ENCODE data around the gene TRIM3.

TRIM3 gene

GRCh38 chr11:6488342-6488741, 14.6 kb upstream of the TRIM3 start:
- ChIA-PET CTCF (interaction anchor here (1.3 to 2.6 kb wide), 5 partner anchors 10 to 110 kb away, joined by 3 to 12 read pairs (median 7); no protein-coding TSS in a partner anchor), POLR2A (no interaction called here)
- Histone ChIP-seq H3K9me3 (ENCODE audit: control extremely low read depth in 1 of 5, control insufficient read depth in 4 of 5, insufficient read depth in 2 of 5, low read depth in 1 of 5, low read length in 4 of 5) (no peaks in the 10 kb centered on the region), H3K4me3 (ENCODE audit: control insufficient read depth in 1 of 7, extremely low read depth in 1 of 7, insufficient read depth in 4 of 7, low read depth in 2 of 7, low read length in 6 of 7) (no peak overlapping the region), H3K27me3 (replicated peaks in 2 of 5; ENCODE audit: control insufficient read depth in 4 of 5, insufficient read depth in 5 of 5, low read length in 4 of 5) (no peaks in the 10 kb centered on the region), H3K36me3 (ENCODE audit: control insufficient read depth in 4 of 4, insufficient read depth in 4 of 4, low read length in 3 of 4) (peaks cover 6 to 63% (median 39%) of the 10 kb centered on the region in 4 experiments), H3K27ac (ENCODE audit: insufficient read depth in 1 of 2, low read depth in 1 of 2, low read length in 2 of 2, poor library complexity in 1 of 2, severe bottlenecking in 2 of 2) (no peak overlapping the region), H3K4me1 (ENCODE audit: control extremely low read depth in 1 of 4, control insufficient read depth in 4 of 4, insufficient read depth in 4 of 4, low read length in 3 of 4) (no peaks in the 10 kb centered on the region)
- DNase-seq: no peak
- 98% methylated on average over 5 of the region's 6 CpGs for WGBS (ENCODE audit: insufficient coverage)

GRCh38 chr11:6486938-6487337, 13.2 kb upstream of the TRIM3 start:
- no peaks in the 10 kb centered on the region for H3K27me3 ChIP-seq (replicated peaks in 2 of 5; ENCODE audit: control insufficient read depth in 4 of 5, insufficient read depth in 5 of 5, low read length in 4 of 5)
- no CpG with 5 or more reads among the region's 1 CpG for WGBS (ENCODE audit: insufficient coverage)
- H3K4me1 ChIP-seq (ENCODE audit: control extremely low read depth in 1 of 4, control insufficient read depth in 4 of 4, insufficient read depth in 4 of 4, low read length in 3 of 4): peaks cover 6 to 11% (median 7%) of the 10 kb centered on the region in 4 experiments
- DNase-seq: no peak
- POLR2A ChIA-PET: no interaction called here
- no peaks in the 10 kb centered on the region for H3K9me3 ChIP-seq (ENCODE audit: control extremely low read depth in 1 of 5, control insufficient read depth in 4 of 5, insufficient read depth in 2 of 5, low read depth in 1 of 5, low read length in 4 of 5)
- H3K27ac ChIP-seq (ENCODE audit: insufficient read depth in 1 of 2, low read depth in 1 of 2, low read length in 2 of 2, poor library complexity in 1 of 2, severe bottlenecking in 2 of 2): no peak overlapping the region
- H3K4me3 ChIP-seq (ENCODE audit: control insufficient read depth in 1 of 7, extremely low read depth in 1 of 7, insufficient read depth in 4 of 7, low read depth in 2 of 7, low read length in 6 of 7): no peak overlapping the region
- peaks cover 11 to 68% (median 41%) of the 10 kb centered on the region in 4 experiments for H3K36me3 ChIP-seq (ENCODE audit: control insufficient read depth in 4 of 4, insufficient read depth in 4 of 4, low read length in 3 of 4)
- CTCF ChIA-PET: interaction anchor here (0.9 to 2.9 kb wide), 6 partner anchors 8 to 109 kb away, joined by 3 to 12 read pairs (median 4); partner anchors contain the start of gene DNHD1

DNA sequence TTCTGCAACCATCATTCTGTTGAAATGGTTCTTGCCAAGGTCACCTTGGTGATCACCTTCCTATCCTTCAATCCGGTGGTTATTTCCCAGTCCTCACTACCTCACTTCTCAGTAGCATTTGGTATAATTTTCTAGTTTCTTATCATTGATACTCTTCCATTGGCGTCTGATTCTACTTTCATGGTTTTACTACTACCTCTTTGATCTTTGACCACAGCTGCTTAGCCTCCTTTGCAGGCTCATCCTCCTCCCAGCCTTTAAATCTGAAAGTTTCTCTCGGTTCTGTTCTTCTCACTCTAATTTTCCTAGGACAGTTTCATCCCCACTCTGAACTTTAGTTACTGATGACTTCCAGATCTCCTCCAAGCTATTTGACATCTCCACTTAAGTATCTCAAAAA, 12.5 kb upstream of the TRIM3 start:
- H3K9me3 ChIP-seq (ENCODE audit: control extremely low read depth in 1 of 5, control insufficient read depth in 4 of 5, insufficient read depth in 2 of 5, low read depth in 1 of 5, low read length in 4 of 5): no peaks in the 10 kb centered on the region
- ChIA-PET CTCF (interaction anchor here (1.0 to 2.9 kb wide), 3 partner anchors 9 to 22 kb away, joined by 4 to 12 read pairs (median 4); partner anchors contain the start of gene DNHD1), POLR2A (no interaction called here)
- H3K27ac ChIP-seq (ENCODE audit: insufficient read depth in 1 of 2, low read depth in 1 of 2, low read length in 2 of 2, poor library complexity in 1 of 2, severe bottlenecking in 2 of 2): no peak overlapping the region
- no peaks in the 10 kb centered on the region for H3K27me3 ChIP-seq (replicated peaks in 2 of 5; ENCODE audit: control insufficient read depth in 4 of 5, insufficient read depth in 5 of 5, low read length in 4 of 5)
- H3K4me1 ChIP-seq (ENCODE audit: control extremely low read depth in 1 of 4, control insufficient read depth in 4 of 4, insufficient read depth in 4 of 4, low read length in 3 of 4): peaks cover 6 to 12% (median 11%) of the 10 kb centered on the region in 4 experiments
- peaks cover 11 to 66% (median 41%) of the 10 kb centered on the region in 4 experiments for H3K36me3 ChIP-seq (ENCODE audit: control insufficient read depth in 4 of 4, insufficient read depth in 4 of 4, low read length in 3 of 4)
- no peak for DNase-seq
- no peak overlapping the region for H3K4me3 ChIP-seq (ENCODE audit: control insufficient read depth in 1 of 7, extremely low read depth in 1 of 7, insufficient read depth in 4 of 7, low read depth in 2 of 7, low read length in 6 of 7)
- 96% methylated on average over 3 of the region's 3 CpGs for WGBS (ENCODE audit: insufficient coverage)

DNA sequence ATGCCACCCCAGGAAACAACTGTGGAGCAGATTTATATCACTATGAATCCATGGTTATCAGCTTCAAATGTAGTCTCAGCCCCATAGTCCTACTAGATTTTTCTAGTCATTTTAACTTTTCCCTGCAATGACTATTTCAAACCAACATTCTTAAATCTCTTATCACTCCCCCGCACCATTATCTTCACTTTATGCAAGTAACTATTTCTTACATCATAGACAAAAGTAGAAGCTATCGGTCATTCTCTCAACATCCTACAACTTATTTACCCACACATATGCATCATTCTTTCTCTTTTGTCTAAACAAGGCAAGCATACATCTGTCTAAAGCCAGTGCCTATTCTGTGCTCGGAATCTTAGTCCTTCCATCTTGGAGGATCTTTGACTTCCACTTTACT, 11.9 kb upstream of the TRIM3 start:
- H3K36me3 ChIP-seq (ENCODE audit: control insufficient read depth in 4 of 4, insufficient read depth in 4 of 4, low read length in 3 of 4): peaks cover 11 to 64% (median 40%) of the 10 kb centered on the region in 4 experiments
- POLR2A ChIA-PET: interaction anchor here (1.2 kb wide), 1 partner anchor 10 kb away, joined by 5 read pairs; no protein-coding TSS in a partner anchor
- CTCF ChIA-PET: interaction anchor here (0.9 to 5.1 kb wide), 4 partner anchors 10 to 101 kb away, joined by 3 to 19 read pairs (median 8); partner anchors contain the start of gene DNHD1
- peaks cover 6 to 15% (median 15%) of the 10 kb centered on the region in 4 experiments for H3K4me1 ChIP-seq (ENCODE audit: control extremely low read depth in 1 of 4, control insufficient read depth in 4 of 4, insufficient read depth in 4 of 4, low read length in 3 of 4)
- no peak overlapping the region for H3K4me3 ChIP-seq (ENCODE audit: control insufficient read depth in 1 of 7, extremely low read depth in 1 of 7, insufficient read depth in 4 of 7, low read depth in 2 of 7, low read length in 6 of 7)
- no peaks in the 10 kb centered on the region for H3K27me3 ChIP-seq (replicated peaks in 2 of 5; ENCODE audit: control insufficient read depth in 4 of 5, insufficient read depth in 5 of 5, low read length in 4 of 5)
- 92% methylated on average over 3 of the region's 3 CpGs for WGBS (ENCODE audit: insufficient coverage)
- H3K27ac ChIP-seq (ENCODE audit: insufficient read depth in 1 of 2, low read depth in 1 of 2, low read length in 2 of 2, poor library complexity in 1 of 2, severe bottlenecking in 2 of 2): no peak overlapping the region
- DNase-seq: no peak
- H3K9me3 ChIP-seq (ENCODE audit: control extremely low read depth in 1 of 5, control insufficient read depth in 4 of 5, insufficient read depth in 2 of 5, low read depth in 1 of 5, low read length in 4 of 5): no peaks in the 10 kb centered on the region

DNA sequence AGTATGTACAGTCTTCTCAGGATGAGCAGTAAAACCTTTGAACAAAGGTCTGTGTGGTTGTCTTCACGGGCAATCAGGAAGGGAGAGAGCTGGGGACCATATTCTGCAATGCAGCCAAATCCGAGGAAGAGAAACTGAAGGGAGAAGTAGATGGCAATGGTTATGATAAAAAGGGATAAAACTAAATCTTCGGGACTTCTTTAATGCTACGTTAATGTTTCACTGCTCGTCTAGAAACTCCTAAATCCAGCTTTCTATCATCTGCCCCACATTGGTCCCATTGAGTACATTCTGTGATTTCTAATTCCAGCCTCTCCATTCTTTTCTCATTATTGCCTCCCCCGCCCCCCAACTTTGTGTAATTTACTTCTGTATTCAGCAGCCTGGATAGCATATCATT, 9.3 kb upstream of the TRIM3 start:
- no peaks in the 10 kb centered on the region for H3K27me3 ChIP-seq (replicated peaks in 2 of 5; ENCODE audit: control insufficient read depth in 4 of 5, insufficient read depth in 5 of 5, low read length in 4 of 5)
- peaks cover 11 to 66% (median 36%) of the 10 kb centered on the region in 4 experiments for H3K36me3 ChIP-seq (ENCODE audit: control insufficient read depth in 4 of 4, insufficient read depth in 4 of 4, low read length in 3 of 4)
- 95% methylated on average over 5 of the region's 6 CpGs for WGBS (ENCODE audit: insufficient coverage)
- peak overlapping the region in 1 of 2 experiments; percentile 96 for H3K27ac ChIP-seq (ENCODE audit: insufficient read depth in 1 of 2, low read depth in 1 of 2, low read length in 2 of 2, poor library complexity in 1 of 2, severe bottlenecking in 2 of 2)
- ChIA-PET POLR2A (interaction anchor here (0.5 to 0.6 kb wide), 2 partner anchors 215 to 722 kb away, joined by 3 read pairs; a partner anchor contains a TSS), CTCF (interaction anchor here (1.3 to 5.1 kb wide), 8 partner anchors 9 to 222 kb away, joined by 3 to 19 read pairs (median 4); partner anchors contain the start of gene DNHD1)
- no peaks in the 10 kb centered on the region for H3K9me3 ChIP-seq (ENCODE audit: control extremely low read depth in 1 of 5, control insufficient read depth in 4 of 5, insufficient read depth in 2 of 5, low read depth in 1 of 5, low read length in 4 of 5)
- peaks cover 6 to 23% (median 21%) of the 10 kb centered on the region in 4 experiments for H3K4me1 ChIP-seq (ENCODE audit: control extremely low read depth in 1 of 4, control insufficient read depth in 4 of 4, insufficient read depth in 4 of 4, low read length in 3 of 4)
- no peak for DNase-seq
- H3K4me3 ChIP-seq (ENCODE audit: control insufficient read depth in 1 of 7, extremely low read depth in 1 of 7, insufficient read depth in 4 of 7, low read depth in 2 of 7, low read length in 6 of 7): no peak overlapping the region

GRCh38 chr11:6482441-6482840, 8.7 kb upstream of the TRIM3 start:
- WGBS (ENCODE audit: insufficient coverage): 93% methylated on average over 3 of the region's 4 CpGs
- Histone ChIP-seq H3K9me3 (ENCODE audit: control extremely low read depth in 1 of 5, control insufficient read depth in 4 of 5, insufficient read depth in 2 of 5, low read depth in 1 of 5, low read length in 4 of 5) (no peaks in the 10 kb centered on the region), H3K4me1 (ENCODE audit: control extremely low read depth in 1 of 4, control insufficient read depth in 4 of 4, insufficient read depth in 4 of 4, low read length in 3 of 4) (peaks cover 6 to 23% (median 21%) of the 10 kb centered on the region in 4 experiments), H3K4me3 (ENCODE audit: control insufficient read depth in 1 of 7, extremely low read depth in 1 of 7, insufficient read depth in 4 of 7, low read depth in 2 of 7, low read length in 6 of 7) (peak overlapping the region in 6 of 7 experiments; percentile 41 to 92 (median 78)), H3K27me3 (replicated peaks in 2 of 5; ENCODE audit: control insufficient read depth in 4 of 5, insufficient read depth in 5 of 5, low read length in 4 of 5) (no peaks in the 10 kb centered on the region), H3K36me3 (ENCODE audit: control insufficient read depth in 4 of 4, insufficient read depth in 4 of 4, low read length in 3 of 4) (peaks cover 12 to 67% (median 37%) of the 10 kb centered on the region in 4 experiments), H3K27ac (ENCODE audit: insufficient read depth in 1 of 2, low read depth in 1 of 2, low read length in 2 of 2, poor library complexity in 1 of 2, severe bottlenecking in 2 of 2) (peak overlapping the region; percentile 91 to 96)
- CTCF ChIA-PET: interaction anchor here (1.0 to 5.1 kb wide), 11 partner anchors 8 to 222 kb away, joined by 3 to 19 read pairs (median 5); partner anchors contain the start of gene DNHD1
- DNase-seq: peak in 1 of 3 donors; percentile 33
- POLR2A ChIA-PET: interaction anchor here (1.3 to 1.5 kb wide), 2 partner anchors 14 to 80 kb away, joined by 5 to 6 read pairs; no protein-coding TSS in a partner anchor

DNA sequence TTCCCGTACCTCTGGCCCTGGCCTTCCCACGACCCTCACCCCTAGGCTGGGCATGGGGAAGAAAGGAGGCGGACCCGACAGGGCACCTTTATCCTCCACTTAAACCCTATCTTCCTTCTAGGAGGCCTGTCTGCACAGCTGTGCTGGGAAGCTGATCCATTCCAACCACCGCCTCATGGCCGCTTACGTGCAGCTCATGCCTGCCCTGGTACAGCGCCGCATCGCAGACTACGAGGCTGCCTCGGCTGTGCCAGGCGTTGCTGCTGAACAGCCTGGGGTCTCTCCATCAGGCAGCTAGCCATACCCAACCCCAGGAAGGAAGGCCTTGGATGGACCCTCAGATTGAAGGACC, 8.2 kb upstream of the TRIM3 start:
- no peaks in the 10 kb centered on the region for H3K27me3 ChIP-seq (replicated peaks in 2 of 5; ENCODE audit: control insufficient read depth in 4 of 5, insufficient read depth in 5 of 5, low read length in 4 of 5)
- ChIA-PET CTCF (interaction anchor here (0.8 to 5.1 kb wide), 13 partner anchors 8 to 223 kb away, joined by 3 to 19 read pairs (median 4); partner anchors contain the start of genes DNHD1 and HPX), POLR2A (interaction anchor here (1.3 to 1.5 kb wide), 3 partner anchors 13 to 130 kb away, joined by 4 to 6 read pairs (median 5); partner anchors contain the start of gene TAF10)
- H3K9me3 ChIP-seq (ENCODE audit: control extremely low read depth in 1 of 5, control insufficient read depth in 4 of 5, insufficient read depth in 2 of 5, low read depth in 1 of 5, low read length in 4 of 5): no peaks in the 10 kb centered on the region
- H3K4me3 ChIP-seq (ENCODE audit: control insufficient read depth in 1 of 7, extremely low read depth in 1 of 7, insufficient read depth in 4 of 7, low read depth in 2 of 7, low read length in 6 of 7): peak overlapping the region; percentile 41 to 92 (median 78)
- H3K36me3 ChIP-seq (ENCODE audit: control insufficient read depth in 4 of 4, insufficient read depth in 4 of 4, low read length in 3 of 4): peaks cover 17 to 67% (median 39%) of the 10 kb centered on the region in 4 experiments
- no peak for DNase-seq
- 12% methylated on average over 10 of the region's 13 CpGs for WGBS (ENCODE audit: insufficient coverage)
- H3K27ac ChIP-seq (ENCODE audit: insufficient read depth in 1 of 2, low read depth in 1 of 2, low read length in 2 of 2, poor library complexity in 1 of 2, severe bottlenecking in 2 of 2): peak overlapping the region; percentile 91 to 96
- peaks cover 6 to 23% (median 21%) of the 10 kb centered on the region in 4 experiments for H3K4me1 ChIP-seq (ENCODE audit: control extremely low read depth in 1 of 4, control insufficient read depth in 4 of 4, insufficient read depth in 4 of 4, low read length in 3 of 4)
